ENCODE data around the gene RASGRP3.

GRCh38 chr2:33513480-33513879, 37.0 kb downstream of the RASGRP3 start:
- TF ChIP-seq CTCF (IDR thresholded peaks at IDR 0.05; ENCODE audit: insufficient read depth, low read length) (no peak), POLR2AphosphoS5 (IDR thresholded peaks at IDR 0.05; ENCODE audit: low read depth) (no peak)
